Measurements from ENCODE around the gene SRMS. TPM values are rescaled to one million over a fixed set of nuclear protein-coding genes. Genes with fewer than 3 reads are reported as not detected.
A peak's percentile ranks its signal among the peaks of the same experiment; 100 is the strongest.

SRMS gene
- total RNA-seq, 1 donor from 2014 or later = not detected

- H3K9me3 ChIP-seq = no peaks in the 10 kb centered on the region
- intact Hi-C loops (cut with DNase I) = no loop called here
- H3K27ac ChIP-seq = peak overlapping the region; percentile 88
- DNase-seq (peak; percentile 98), ATAC-seq (peak; percentile 94 to 95)
- H3K27me3 ChIP-seq (ENCODE audit: low read depth) = peaks cover 6% of the 10 kb centered on the region
- TF ChIP-seq CTCF (IDR thresholded peaks at IDR 0.05) = peak; percentile 98
- peak overlapping the region; percentile 60 for H3K4me3 ChIP-seq
- no peaks in the 10 kb centered on the region for H3K36me3 ChIP-seq
- H3K4me1 ChIP-seq = peaks cover 45% of the 10 kb centered on the region
Observed at GRCh38 chr20:63537525-63538203, 9.9 kb downstream of the SRMS start.

GRCh38 chr20:63536997-63537524 lies 10.5 kb downstream of the SRMS start, which contains the start of gene PTK6:
PTK6 (minus strand) TSS chr20:63537376; CDS start chr20:63537314, 62 bp downstream.
- Histone ChIP-seq H3K27ac (peak within 1 kb of the TSS; percentile 88), H3K36me3 (no peaks in the 10 kb centered on the region), H3K9me3 (no peaks in the 10 kb centered on the region), H3K4me3 (peak within 1 kb of the TSS; percentile 60), H3K27me3 (ENCODE audit: low read depth) (peaks cover 6% of the 10 kb centered on the region), H3K4me1 (peaks cover 45% of the 10 kb centered on the region)
- ATAC-seq = peak; percentile 76 to 77
- no peak for TF ChIP-seq CTCF (IDR thresholded peaks at IDR 0.05)
- intact Hi-C loops (cut with DNase I) = no loop called here
- peak; percentile 93 for DNase-seq

GRCh38 chr20:63536241-63536977 lies 11.1 kb downstream of the SRMS start:
- Histone ChIP-seq H3K9me3 (no peaks in the 10 kb centered on the region), H3K27me3 (ENCODE audit: low read depth) (peaks cover 6% of the 10 kb centered on the region), H3K27ac (peak overlapping the region; percentile 88), H3K4me1 (peaks cover 45% of the 10 kb centered on the region), H3K4me3 (peak overlapping the region; percentile 60), H3K36me3 (no peaks in the 10 kb centered on the region)
- ATAC-seq (no peak), DNase-seq (no peak)
- no peak for TF ChIP-seq CTCF (IDR thresholded peaks at IDR 0.05)
- intact Hi-C loops (cut with DNase I) = no loop called here

- peaks cover 45% of the 10 kb centered on the region for H3K4me1 ChIP-seq
- peak; percentile 54 for DNase-seq
- ATAC-seq = no peak
- no peak overlapping the region for H3K4me3 ChIP-seq
- no peaks in the 10 kb centered on the region for H3K36me3 ChIP-seq
- no peaks in the 10 kb centered on the region for H3K9me3 ChIP-seq
- H3K27me3 ChIP-seq (ENCODE audit: low read depth) = peaks cover 6% of the 10 kb centered on the region
- no peak for TF ChIP-seq CTCF (IDR thresholded peaks at IDR 0.05)
- intact Hi-C loops (cut with DNase I) = no loop called here
- peak overlapping the region; percentile 6 for H3K27ac ChIP-seq
Observed at GRCh38 chr20:63534831-63535651, 12.5 kb downstream of the SRMS start.

GRCh38 chr20:63534427-63534830 lies 13.1 kb downstream of the SRMS start:
- TF ChIP-seq CTCF (IDR thresholded peaks at IDR 0.05) = no peak
- ATAC-seq (no peak), DNase-seq (peak; percentile 43)
- H3K4me3 ChIP-seq = no peak overlapping the region
- H3K4me1 ChIP-seq = peaks cover 45% of the 10 kb centered on the region
- intact Hi-C loops (cut with DNase I) = no loop called here
- H3K9me3 ChIP-seq = no peaks in the 10 kb centered on the region
- H3K27me3 ChIP-seq (ENCODE audit: low read depth) = peaks cover 6% of the 10 kb centered on the region
- peak overlapping the region; percentile 6 for H3K27ac ChIP-seq
- no peaks in the 10 kb centered on the region for H3K36me3 ChIP-seq
